B cell (primary cell): ENCODE results near the gene NFIC. TPM values are rescaled to one million over a fixed set of nuclear protein-coding genes. Genes with fewer than 3 reads are reported as not detected.

ENCODE experiments used
- ATAC-seq: fragments of 200-7000 bp; cut with Tn5 transposase; one replicate; pipeline ENCODE4 v1.10.0; 2021; ENCODE audit warnings: low read depth, mild to moderate bottlenecking, moderate number of reproducible peaks, moderate library complexity
- CTCF ChIA-PET: fragments of 350-600 bp; sonication (Branson Sonifier 250); formaldehyde crosslinking; loops from one replicate; lab custom pipeline; 2021; ENCODE audit warnings: antibody characterized with exemption, inconsistent platforms; lab: Charles Lee
- POLR2A ChIA-PET: fragments of 350-600 bp; sonication (Branson Sonifier 250); formaldehyde crosslinking; loops from one replicate; lab custom pipeline; 2021; ENCODE audit warnings: antibody characterized with exemption; lab: Charles Lee
- DNase-seq: peaks from one replicate; pipeline ENCODE4 v3.0.0; 2013
- H2AFZ ChIP-seq: 2 replicates; pipeline ENCODE4 v1.6.1; 2012; ENCODE audit warnings: mild to moderate bottlenecking, low read depth, low read length; ENCODE audit not compliant: insufficient read depth, poor library complexity, severe bottlenecking
- H3K27ac ChIP-seq, 2 donors: 1 replicate in 1 of 2; 2 replicates in 1 of 2; pipeline ENCODE4 v1.5.1; 2012 to 2013; ENCODE audit warnings: low read length in 2 of 2, mild to moderate bottlenecking in 2 of 2, moderate library complexity in 1 of 2
- H3K27me3 ChIP-seq, 4 experiments: fragments of 200-600 bp in 1 of 4; sonication (generic) in 1 of 4; replicated peaks in 1 of 4; 1 replicate in 2 of 4; 2 replicates in 2 of 4; pipeline versions ENCODE4 v1.6.1 to v1.7.0; 2013 to 2016; ENCODE audit warnings: low read length in 3 of 4, mild to moderate bottlenecking in 2 of 4, mixed read lengths in 1 of 4, moderate library complexity in 1 of 4; ENCODE audit not compliant: insufficient read depth in 4 of 4, control insufficient read depth in 3 of 4; ENCODE audit errors: control extremely low read depth in 1 of 4
- H3K36me3 ChIP-seq, 2 experiments: replicated peaks in 1 of 2; 1 replicate in 1 of 2; 2 replicates in 1 of 2; pipeline versions ENCODE4 v1.6.1 to v1.7.1; 2013; ENCODE audit warnings: low read length in 1 of 2; ENCODE audit not compliant: insufficient read depth in 2 of 2, control insufficient read depth in 1 of 2; ENCODE audit errors: control extremely low read depth in 1 of 2, extremely low read depth in 1 of 2
- H3K4me1 ChIP-seq, 2 donors: fragments of 200-600 bp in 1 of 2; sonication (generic) in 1 of 2; 1 replicate in 1 of 2; 2 replicates in 1 of 2; pipeline versions ENCODE4 v1.5.1 to v1.6.1; 2013 to 2017; ENCODE audit warnings: low read length in 2 of 2; ENCODE audit not compliant: control insufficient read depth in 2 of 2, insufficient read depth in 2 of 2
- H3K4me2 ChIP-seq: replicated peaks from 2 replicates; pipeline ENCODE3; 2012; ENCODE audit warnings: mild to moderate bottlenecking, low read depth, low read length; ENCODE audit not compliant: poor library complexity, severe bottlenecking
- H3K4me3 ChIP-seq, 5 experiments: fragments of 200-600 bp in 1 of 5; sonication (generic) in 1 of 5; 1 replicate in 3 of 5; 2 replicates in 2 of 5; pipeline versions ENCODE4 v1.5.1 to v1.7.0; 2011 to 2016; ENCODE audit warnings: low read length in 4 of 5, mild to moderate bottlenecking in 4 of 5, low read depth in 2 of 5, control low read depth in 1 of 5, moderate library complexity in 1 of 5; ENCODE audit not compliant: insufficient read depth in 1 of 5; ENCODE audit errors: control extremely low read depth in 1 of 5, extremely low read depth in 1 of 5
- H3K79me2 ChIP-seq: fragments of 200-600 bp; sonication (generic); one replicate; pipeline ENCODE4 v1.6.0; 2016; ENCODE audit warnings: low read length; ENCODE audit not compliant: control insufficient read depth, insufficient read depth
- H3K9ac ChIP-seq: fragments of 200-600 bp; sonication (generic); 2 replicates; pipeline ENCODE4 v1.6.1; 2017; ENCODE audit warnings: mild to moderate bottlenecking, low read length, moderate library complexity
- H3K9me3 ChIP-seq, 3 donors: one replicate each; pipeline versions ENCODE4 v1.6.1 to v1.7.1; 2013; ENCODE audit warnings: low read length in 2 of 3; ENCODE audit not compliant: control insufficient read depth in 2 of 3, insufficient read depth in 1 of 3; ENCODE audit errors: control extremely low read depth in 1 of 3
- H4K20me1 ChIP-seq: 2 replicates; pipeline ENCODE4 v1.6.0; 2012; ENCODE audit warnings: mild to moderate bottlenecking, low read length; ENCODE audit not compliant: insufficient read depth, control insufficient read depth, poor library complexity, severe bottlenecking
- H3K27ac Mint-ChIP-seq: one replicate; pipeline ENCODE4 v1.8.0; 2021; ENCODE audit warnings: mixed read lengths
- H3K27me3 Mint-ChIP-seq: one replicate; pipeline ENCODE4 v1.8.0; 2021; ENCODE audit warnings: mixed read lengths
- H3K4me1 Mint-ChIP-seq: one replicate; pipeline ENCODE4 v1.8.0; 2021; ENCODE audit warnings: mixed read lengths
- H3K4me3 Mint-ChIP-seq: one replicate; pipeline ENCODE4 v1.8.0; 2021; ENCODE audit warnings: mixed read lengths
- H3K9me3 Mint-ChIP-seq: one replicate; pipeline ENCODE4 v1.8.0; 2022; ENCODE audit warnings: mixed read lengths; ENCODE audit not compliant: insufficient read depth
- CTCF ChIP-seq: fragments of 200-600 bp; IDR thresholded peaks from one replicate; pipeline ENCODE4 v1.8.0; 2022; ENCODE audit warnings: antibody characterized with exemption, mild to moderate bottlenecking
- EZH2 ChIP-seq: IDR thresholded peaks from 2 replicates; pipeline ENCODE4 v1.6.1; 2012; ENCODE audit warnings: borderline replicate concordance, low read depth, mild to moderate bottlenecking, moderate library complexity, low read length; ENCODE audit not compliant: insufficient read depth, poor library complexity, severe bottlenecking
- WGBS: methylation state at CpG from one replicate; pipeline ENCODE4 v1.1.5; 2013; ENCODE audit warnings: missing lambda C conversion rate; ENCODE audit not compliant: insufficient coverage; 5-methylcytosine and 5-hydroxymethylcytosine counted together
- intact Hi-C: fragments of 100-400 bp; cut with micrococcal nuclease; formaldehyde crosslinking; loops from one replicate; pipeline ENCODE4 v1.10.0; 2022
- polyA plus RNA-seq: library from polyadenylated mRNA; depleted of rRNA; stranded (reverse); fragments of >200 nt; gene quantifications from 2 replicates; pipeline ENCODE4 v1.2.3, GENCODE V29; 2012
- total RNA-seq, 2 donors: library from RNA; stranded (reverse); fragments of 120-200 nt in 1 of 2; gene quantifications; 1 replicate in 1 of 2; 2 replicates in 1 of 2; pipeline versions ENCODE4 v1.2.3 to v1.2.4, GENCODE V29; 2013 to 2022

Gene NFIC
- total and polyA plus RNA-seq, 2 donors (not counting 1 experiment from before 2014, with no cell fraction given): 3.8 to 23.6 TPM

DNA sequence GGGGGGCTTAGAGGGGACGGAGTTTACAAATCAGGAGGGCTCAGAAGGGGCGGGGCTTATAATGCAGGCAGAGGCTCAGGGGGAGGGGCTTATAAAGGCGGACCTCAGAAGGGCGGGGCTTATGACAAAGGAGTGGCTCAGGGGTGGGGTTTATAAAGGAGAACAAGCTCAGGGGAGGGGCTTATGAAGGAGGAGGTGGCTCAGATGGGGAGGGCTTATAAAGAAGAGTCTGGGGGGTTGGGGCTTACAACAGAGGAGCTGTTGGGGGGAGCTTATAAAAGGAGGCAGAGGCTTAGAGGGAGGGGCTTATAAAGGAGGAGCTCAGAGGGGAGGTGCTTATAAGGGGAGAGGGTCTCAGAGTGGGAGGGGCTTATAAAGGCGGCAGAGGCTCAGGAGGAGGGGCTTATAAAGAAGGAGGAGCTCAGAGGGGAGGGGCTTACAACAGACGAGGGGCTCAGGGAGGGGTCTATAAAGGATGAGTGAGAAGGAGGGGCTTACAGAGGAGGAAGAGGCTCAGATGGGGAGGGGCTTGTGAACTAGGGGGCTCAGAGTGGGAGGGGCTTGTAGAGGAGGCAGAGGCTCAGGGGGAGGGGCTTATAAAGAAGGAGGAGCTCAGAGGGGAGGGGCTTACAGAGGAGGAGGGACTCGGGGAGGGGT, 112.9 kb downstream of the NFIC start:
- peaks cover 0 to 13% (median 0%) of the 10 kb centered on the region in 3 donors for H3K9me3 ChIP-seq
- CTCF ChIA-PET: interaction anchor here (0.6 to 1.8 kb wide), 5 partner anchors 9 to 528 kb away, joined by 3 to 11 read pairs (median 4); partner anchors contain the start of gene PIAS4
- intact Hi-C loops: no loop called here
- WGBS: 8% methylated on average over 7 of the region's 7 CpGs
- peaks cover 17 to 31% of the 10 kb centered on the region in 2 donors for H3K4me1 ChIP-seq
- no peak overlapping the region for H3K4me3 Mint-ChIP-seq
- no peaks in the 10 kb centered on the region for H4K20me1 ChIP-seq
- H3K4me1 Mint-ChIP-seq: peaks cover 18% of the 10 kb centered on the region
- no peak for TF ChIP-seq CTCF
- TF ChIP-seq EZH2: no peak
- no peak overlapping the region for H3K9ac ChIP-seq
- H3K79me2 ChIP-seq: no peaks in the 10 kb centered on the region
- H2AFZ ChIP-seq: peak overlapping the region; percentile 75
- no peaks in the 10 kb centered on the region for H3K36me3 ChIP-seq
- peak overlapping the region; percentile 83 for H3K4me2 ChIP-seq
- peak; percentile 80 for DNase-seq
- POLR2A ChIA-PET: interaction anchor here (0.6 kb wide), 2 partner anchors 26 to 545 kb away, joined by 5 to 10 read pairs; no protein-coding TSS in a partner anchor
- no peaks in the 10 kb centered on the region for H3K9me3 Mint-ChIP-seq
- ATAC-seq: peak; percentile 85
- H3K27ac Mint-ChIP-seq: no peak overlapping the region
- peaks cover 0 to 10% (median 0%) of the 10 kb centered on the region in 4 experiments for H3K27me3 ChIP-seq
- no peak overlapping the region for H3K27ac ChIP-seq
- peak overlapping the region in 3 of 5 experiments; percentile 33 to 35 (median 34) for H3K4me3 ChIP-seq
- H3K27me3 Mint-ChIP-seq: peaks cover 5% of the 10 kb centered on the region

DNA sequence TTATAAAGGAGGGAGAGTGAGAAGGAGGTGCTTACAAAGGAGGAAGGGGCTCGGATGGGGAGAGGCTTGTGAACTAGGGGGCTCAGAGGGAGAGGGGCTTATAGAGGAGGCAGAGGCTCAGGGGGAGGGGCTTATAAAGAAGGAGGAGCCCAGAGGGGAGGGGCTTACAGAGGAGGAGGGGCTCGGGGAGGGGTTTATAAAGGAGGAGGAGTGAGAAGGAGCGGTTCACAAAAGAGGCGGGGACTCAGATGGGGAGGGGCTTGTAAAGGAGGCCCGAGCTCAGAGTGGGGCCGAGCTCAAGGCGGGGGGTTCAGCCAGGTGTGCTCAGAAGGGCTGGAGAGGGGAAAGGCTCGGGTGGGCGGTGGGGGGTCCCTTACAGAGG, 113.4 kb downstream of the NFIC start:
- Histone ChIP-seq H3K9ac (no peak overlapping the region), H3K79me2 (no peaks in the 10 kb centered on the region), H2AFZ (no peak overlapping the region), H3K4me2 (peak overlapping the region; percentile 83), H3K27ac (no peak overlapping the region), H4K20me1 (no peaks in the 10 kb centered on the region), H3K4me3 (no peak overlapping the region), H3K4me1 (peaks cover 17 to 31% of the 10 kb centered on the region in 2 donors), H3K36me3 (no peaks in the 10 kb centered on the region), H3K9me3 (peaks cover 0 to 13% (median 0%) of the 10 kb centered on the region in 3 donors), H3K27me3 (peaks cover 0 to 10% (median 0%) of the 10 kb centered on the region in 4 experiments)
- no peaks in the 10 kb centered on the region for H3K9me3 Mint-ChIP-seq
- H3K4me3 Mint-ChIP-seq: no peak overlapping the region
- no peak for TF ChIP-seq CTCF
- no peak for TF ChIP-seq EZH2
- intact Hi-C loops: no loop called here
- 47% methylated on average over 9 of the region's 9 CpGs for WGBS
- peak; percentile 17 for ATAC-seq
- POLR2A ChIA-PET: interaction anchor here (0.6 kb wide), 1 partner anchor 26 kb away, joined by 5 read pairs; no protein-coding TSS in a partner anchor
- peak; percentile 51 for DNase-seq
- peaks cover 5% of the 10 kb centered on the region for H3K27me3 Mint-ChIP-seq
- H3K27ac Mint-ChIP-seq: no peak overlapping the region
- H3K4me1 Mint-ChIP-seq: peaks cover 18% of the 10 kb centered on the region
- CTCF ChIA-PET: interaction anchor here (1.0 to 1.8 kb wide), 4 partner anchors 8 to 50 kb away, joined by 3 to 11 read pairs (median 4); no protein-coding TSS in a partner anchor
